Erythroblast (primary cell): ENCODE data around the gene FOXD1.
"Not testable (repeated sequence)": the region's sequence is repeated elsewhere in the genome, so short reads cannot be mapped to it uniquely, and the experiment has no call there.

Source experiments
- DNase-seq, 2 experiments: peaks; one replicate each; lab custom pipeline; 2025; lab: John Stamatoyannopoulos, UW
- GATA1 ChIP-seq: IDR thresholded peaks from 2 replicates; pipeline ENCODE4 v1.6.1; 2011; ENCODE audit warnings: low read depth, mild to moderate bottlenecking, control low read depth, low read length, moderate library complexity
- POLR2A ChIP-seq: IDR thresholded peaks from 2 replicates; pipeline ENCODE4 v1.6.1; 2011; ENCODE audit warnings: mild to moderate bottlenecking, low read length

FOXD1 gene

DNA sequence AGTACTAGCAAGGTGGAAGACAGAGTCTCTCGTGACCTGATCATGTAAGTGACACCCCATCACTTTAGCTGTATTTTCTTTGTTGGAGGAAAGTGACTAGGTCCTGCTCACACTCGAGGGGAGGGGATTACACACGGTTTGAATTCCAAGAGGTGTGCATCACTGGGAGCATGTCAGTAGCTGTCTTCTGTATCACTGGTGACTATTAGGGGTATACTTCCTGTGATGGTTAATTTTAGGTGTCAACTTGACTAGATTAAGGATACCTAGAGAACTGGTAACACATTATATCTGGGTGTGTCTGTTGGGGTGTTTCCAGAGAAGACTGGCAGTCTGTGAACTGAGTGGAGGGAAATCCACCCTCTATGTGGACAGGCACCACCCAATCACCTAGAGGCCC is 22.5 kb downstream of the FOXD1 start:
- no peak for TF ChIP-seq GATA1
- no peak for TF ChIP-seq POLR2A
- DNase-seq, result no peak

DNA sequence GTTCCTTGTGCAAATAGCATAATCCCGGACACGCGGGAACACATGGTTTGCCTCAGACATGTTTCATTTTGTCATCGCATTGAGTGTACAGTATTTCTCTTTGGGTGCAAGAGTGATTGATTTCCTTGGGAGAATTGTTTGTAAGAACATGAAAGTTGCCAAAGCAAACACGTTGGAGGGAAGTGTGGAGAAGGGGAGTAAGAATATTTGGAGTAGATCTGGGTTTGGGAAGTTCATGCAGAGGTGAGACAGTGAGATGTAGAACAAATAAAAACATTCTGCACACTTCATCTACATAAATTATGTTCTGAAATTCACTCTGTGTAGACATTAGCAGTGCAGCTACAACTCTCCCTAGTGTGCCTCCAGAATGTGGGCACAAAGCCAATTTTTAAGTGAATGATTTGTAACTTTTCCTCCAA is 24.0 kb downstream of the FOXD1 start:
- TF ChIP-seq POLR2A (no peak), GATA1 (no peak)
- no peak for DNase-seq

- DNase-seq, result no peak
- TF ChIP-seq POLR2A, result no peak
- no peak for TF ChIP-seq GATA1
Measured at GRCh38 chr5:73422164-73422563, 26.4 kb downstream of the FOXD1 start.

DNA sequence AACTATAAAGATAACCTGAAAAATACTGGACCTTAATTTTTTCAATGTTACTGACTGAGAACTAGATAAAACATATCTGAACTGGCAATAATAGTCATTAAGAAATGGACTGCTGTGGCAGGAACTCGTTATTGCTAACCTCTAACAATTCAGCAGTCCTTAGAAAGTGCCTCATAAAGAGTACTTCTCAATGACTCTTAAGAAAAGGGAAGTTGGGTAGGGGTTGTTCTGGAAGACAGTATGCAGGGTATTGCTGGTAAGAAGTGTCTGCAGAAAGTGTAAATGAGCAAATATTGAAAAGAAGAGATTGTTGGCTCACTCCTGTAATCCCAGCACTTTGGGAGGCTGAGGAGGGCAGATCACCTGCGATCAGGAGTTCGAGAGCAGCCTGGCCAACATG is 27.9 kb downstream of the FOXD1 start:
- TF ChIP-seq POLR2A (no peak), GATA1 (no peak)
- DNase-seq, result no peak

GRCh38 chr5:73419465-73420390 is 28.8 kb downstream of the FOXD1 start:
- TF ChIP-seq POLR2A (no peak), GATA1 (no peak)
- DNase-seq, result no peak

DNA sequence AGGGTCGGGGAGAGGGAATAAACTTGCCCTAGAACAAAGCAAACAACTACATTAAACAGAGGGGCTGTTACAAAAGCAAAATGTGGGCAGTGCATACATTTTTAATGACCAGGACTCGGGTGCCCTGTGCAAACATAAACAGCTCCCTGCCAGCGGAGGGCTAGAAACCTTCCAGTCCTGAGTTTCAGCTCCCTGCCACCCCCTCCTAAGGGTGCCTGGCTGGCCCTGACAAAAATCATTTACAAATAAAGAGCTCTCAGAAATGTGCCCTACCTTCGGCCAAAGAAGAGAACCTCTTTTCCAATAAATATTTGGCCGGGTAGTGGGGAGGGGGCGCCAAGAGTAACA is 29.5 kb downstream of the FOXD1 start:
- DNase-seq, result no peak
- TF ChIP-seq GATA1 (no peak), POLR2A (no peak)

- TF ChIP-seq GATA1, result no peak
- TF ChIP-seq POLR2A, result no peak
- DNase-seq, result no peak
Measured at GRCh38 chr5:73418244-73418691, 30.3 kb downstream of the FOXD1 start.

DNA sequence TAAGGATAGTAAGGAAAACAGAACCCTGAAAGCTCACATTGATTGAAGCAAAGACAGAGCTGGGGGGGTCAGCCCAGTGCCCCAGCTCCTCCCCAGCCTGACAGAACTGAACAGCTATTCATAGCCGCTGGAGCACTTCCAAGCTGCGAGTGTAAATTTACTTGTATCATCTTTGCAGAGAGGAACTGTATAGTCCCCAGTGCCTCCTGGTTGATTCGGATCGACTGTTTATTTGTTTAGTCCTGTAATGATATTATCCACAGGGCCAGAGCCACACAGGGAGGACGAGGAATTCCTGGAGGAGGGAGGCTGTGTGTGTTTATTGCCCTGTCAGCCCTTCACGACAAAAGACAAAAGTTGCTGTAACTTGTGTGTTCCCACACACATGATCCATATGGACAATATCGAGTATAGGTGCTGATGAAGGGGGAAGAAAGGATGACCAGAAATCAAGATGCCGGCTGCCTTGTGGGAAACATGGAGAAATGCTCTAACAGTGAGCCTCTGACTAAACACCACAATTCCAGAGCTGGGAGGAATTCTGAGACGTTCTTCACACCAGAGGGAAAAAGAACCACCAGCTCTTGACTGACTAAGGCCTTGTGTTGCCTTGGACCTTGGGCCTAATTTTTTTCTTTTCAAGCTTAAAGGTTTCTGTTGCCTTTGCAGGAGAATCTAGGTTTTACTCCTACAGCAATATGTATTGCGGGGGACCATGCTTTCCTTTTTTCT is 31.1 kb downstream of the FOXD1 start:
- no peak for TF ChIP-seq GATA1
- no peak for TF ChIP-seq POLR2A
- no peak for DNase-seq

- DNase-seq, result no peak
- TF ChIP-seq GATA1 (no peak), POLR2A (no peak)
Measured at GRCh38 chr5:73415617-73416016, 33.0 kb downstream of the FOXD1 start.

GRCh38 chr5:73415171-73415570 is 33.4 kb downstream of the FOXD1 start:
- TF ChIP-seq GATA1 (no peak), POLR2A (no peak)
- no peak for DNase-seq

DNA sequence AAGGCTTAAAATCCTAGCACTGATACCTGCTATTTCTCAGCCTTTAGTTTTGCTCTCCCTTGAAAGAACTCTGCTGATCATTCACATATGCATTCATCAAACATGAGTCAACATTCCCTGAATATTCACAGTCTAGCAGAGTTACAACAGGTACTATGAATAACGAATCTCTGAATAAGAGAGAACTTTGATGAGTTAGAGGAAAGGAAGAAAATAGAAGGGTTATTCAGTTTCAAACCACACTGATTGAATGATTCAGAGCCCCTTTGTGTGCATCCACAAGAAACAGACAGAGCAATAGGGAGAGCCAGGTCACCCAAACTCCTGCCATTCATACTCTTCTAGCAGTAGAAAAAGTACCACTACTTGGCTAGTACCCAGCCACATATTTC is 36.0 kb downstream of the FOXD1 start:
- TF ChIP-seq GATA1 (no peak), POLR2A (no peak)
- no peak for DNase-seq

DNA sequence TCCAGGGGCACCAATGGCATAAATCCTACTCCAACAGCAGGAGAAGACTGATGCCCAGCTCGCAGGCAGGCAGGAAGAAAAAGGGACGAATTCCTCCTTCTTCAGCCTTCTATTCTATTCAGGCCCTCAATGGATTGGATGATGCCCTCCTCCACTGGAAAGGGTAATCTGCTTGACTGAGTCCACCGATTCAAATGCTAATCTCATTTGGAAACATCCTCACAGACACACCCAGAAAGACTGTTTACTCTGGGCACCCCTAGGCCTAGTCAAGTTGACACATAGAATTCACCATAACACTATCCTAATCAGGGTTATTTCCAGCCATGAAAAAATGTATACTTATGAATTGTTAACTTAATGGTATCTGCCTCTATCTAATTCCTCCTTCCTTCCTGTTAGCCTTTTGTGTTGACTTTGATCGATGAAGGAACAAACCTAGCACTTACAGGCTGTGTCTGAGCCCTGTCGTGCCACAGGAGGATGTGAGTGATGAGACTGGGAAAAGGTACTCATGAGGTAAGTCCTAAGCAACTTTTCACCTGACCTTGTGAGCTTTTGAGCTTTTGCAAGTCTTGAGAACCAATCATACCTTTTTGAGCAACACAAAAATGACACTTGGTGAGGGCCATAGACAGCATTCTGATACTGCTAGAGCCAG is 36.5 kb downstream of the FOXD1 start:
- no peak for DNase-seq
- TF ChIP-seq POLR2A (no peak), GATA1 (no peak)

GRCh38 chr5:73409927-73410326 is 38.6 kb downstream of the FOXD1 start:
- DNase-seq, result not testable (repeated sequence)

DNA sequence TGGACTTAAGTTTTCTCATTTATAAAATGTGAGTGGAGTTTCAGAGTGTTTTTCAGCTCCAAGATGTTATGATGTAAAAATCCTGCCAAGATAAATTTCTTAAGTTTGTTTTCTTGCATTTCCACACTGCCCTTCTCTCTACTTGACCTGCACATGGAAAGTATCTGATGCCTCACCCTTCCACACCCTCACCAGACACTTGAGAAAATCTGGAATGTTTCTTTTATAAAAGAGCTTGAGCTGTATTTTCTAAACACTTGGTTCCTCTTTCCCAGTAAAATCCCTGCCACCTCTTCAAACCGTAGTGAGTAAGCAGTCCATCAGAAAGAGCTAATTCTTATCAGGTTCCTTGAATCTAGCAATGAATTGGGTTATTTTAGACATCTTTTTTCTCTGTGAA is 42.9 kb downstream of the FOXD1 start:
- no peak for DNase-seq
- no peak for TF ChIP-seq POLR2A
- no peak for TF ChIP-seq GATA1
